LoVo (cell line): ENCODE data around the gene CYYR1.
"Not testable (repeated sequence)": the region's sequence is repeated elsewhere in the genome, so short reads cannot be mapped to it uniquely, and the experiment has no call there.

Experiments
- DNase-seq: peaks from one replicate; pipeline ENCODE4 v3.0.0-alpha.2; 2016; ENCODE audit warnings: low spot score

Gene CYYR1

GRCh38 chr21:26489781-26490180, 83.3 kb downstream of the CYYR1 start:
- no peak for DNase-seq

- DNase-seq, result no peak
Measured at GRCh38 chr21:26487981-26488480, 85.1 kb downstream of the CYYR1 start.

GRCh38 chr21:26473471-26473870, 99.6 kb downstream of the CYYR1 start:
- DNase-seq, result no peak

GRCh38 chr21:26471099-26471471, 102.0 kb downstream of the CYYR1 start:
- DNase-seq, result no peak

- no peak for DNase-seq
Measured at GRCh38 chr21:26470351-26471098, 102.6 kb downstream of the CYYR1 start.

GRCh38 chr21:26469789-26470188, 103.3 kb downstream of the CYYR1 start:
- DNase-seq, result no peak

- no peak for DNase-seq
Measured at GRCh38 chr21:26465916-26466315, 107.2 kb downstream of the CYYR1 start.

- DNase-seq, result no peak
Measured at GRCh38 chr21:26461500-26461899, 111.6 kb downstream of the CYYR1 start.

- DNase-seq, result no peak
Measured at GRCh38 chr21:26460621-26461020, 112.5 kb downstream of the CYYR1 start.

GRCh38 chr21:26458854-26459253, 114.2 kb downstream of the CYYR1 start:
- DNase-seq, result not testable (repeated sequence)

GRCh38 chr21:26457817-26458216, 115.3 kb downstream of the CYYR1 start:
- no peak for DNase-seq

GRCh38 chr21:26453267-26453666, 119.8 kb downstream of the CYYR1 start:
- no peak for DNase-seq

- no peak for DNase-seq
Measured at GRCh38 chr21:26451081-26451740, 121.9 kb downstream of the CYYR1 start.

- no peak for DNase-seq
Measured at GRCh38 chr21:26449161-26449560, 123.9 kb downstream of the CYYR1 start.

GRCh38 chr21:26448751-26449150, 124.3 kb downstream of the CYYR1 start:
- DNase-seq, result no peak

GRCh38 chr21:26447932-26448475, 125.1 kb downstream of the CYYR1 start:
- DNase-seq, result no peak

GRCh38 chr21:26445440-26445839, 127.6 kb downstream of the CYYR1 start:
- DNase-seq, result no peak

- no peak for DNase-seq
Measured at GRCh38 chr21:26444646-26445045, 128.4 kb downstream of the CYYR1 start.

- no peak for DNase-seq
Measured at GRCh38 chr21:26443867-26444266, 129.2 kb downstream of the CYYR1 start.

- no peak for DNase-seq
Measured at GRCh38 chr21:26443291-26443690, 129.8 kb downstream of the CYYR1 start.

GRCh38 chr21:26441149-26441548, 131.9 kb downstream of the CYYR1 start:
- no peak for DNase-seq

GRCh38 chr21:26438976-26439375, 134.1 kb downstream of the CYYR1 start:
- DNase-seq, result no peak

- no peak for DNase-seq
Measured at GRCh38 chr21:26437326-26438009, 135.6 kb downstream of the CYYR1 start.
